Stomach (tissue), 4 donors: ENCODE data around the gene PKIB.

ENCODE experiments used
- CTCF ChIP-seq, 7 experiments: fragments of 450-650 bp in 4 of 7; fragments of 200-600 bp in 3 of 7; sonication (generic) in 3 of 7; IDR thresholded peaks; one replicate each; pipeline ENCODE4 v1.5.1; 2016 to 2019; ENCODE audit warnings: antibody characterized with exemption in 7 of 7, control low read depth in 2 of 7, mild to moderate bottlenecking in 1 of 7
- EP300 ChIP-seq: sonication (generic); formaldehyde crosslinking; IDR thresholded peaks from one replicate; pipeline ENCODE4 v1.6.1; 2017; ENCODE audit warnings: antibody characterized with exemption
- POLR2A ChIP-seq, 4 donors: fragments of 450-650 bp; IDR thresholded peaks; one replicate each; pipeline ENCODE4 v1.6.1; 2016; ENCODE audit warnings: antibody characterized with exemption in 4 of 4, control low read depth in 2 of 4, mild to moderate bottlenecking in 1 of 4, moderate library complexity in 1 of 4
- POLR2AphosphoS5 ChIP-seq, 3 donors: sonication (generic); formaldehyde crosslinking; IDR thresholded peaks; one replicate each; pipeline ENCODE4 v1.6.1; 2016; ENCODE audit warnings: antibody characterized with exemption in 3 of 3

DNA sequence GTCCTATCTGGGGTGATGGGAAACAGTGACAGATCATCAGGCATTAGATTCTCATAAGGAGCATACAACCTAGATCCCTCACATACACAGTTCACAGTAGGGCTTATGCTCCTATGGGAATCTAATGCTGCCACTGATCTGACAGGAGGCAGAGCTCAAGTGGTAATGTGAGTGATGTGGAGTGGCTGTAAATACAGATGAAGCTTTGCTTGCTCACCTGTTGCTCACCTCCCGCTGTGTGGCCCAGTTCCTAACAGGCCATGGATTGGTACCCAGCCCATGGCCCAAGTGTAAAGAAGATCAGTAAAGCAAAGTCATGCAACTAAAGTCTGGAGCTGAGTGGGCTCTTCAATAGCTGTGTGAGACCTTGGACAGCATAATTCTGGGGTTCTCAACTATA lies 65.9 kb downstream of the PKIB start:
- TF ChIP-seq POLR2A (IDR thresholded peaks at IDR 0.05) = no peak
- no peak for TF ChIP-seq CTCF (IDR thresholded peaks at IDR 0.05)
- TF ChIP-seq POLR2AphosphoS5 (IDR thresholded peaks at IDR 0.05) = no peak
- TF ChIP-seq EP300 = no peak
